Mesenchymal stem cell (in vitro differentiated cells and primary cell): Measurements from ENCODE around the gene RASA2.
A peak's percentile ranks its signal among the peaks of the same experiment; 100 is the strongest.

ENCODE experiments used
- DNase-seq: peaks from one replicate; pipeline ENCODE4 v3.0.0-alpha.2; 2013
- H2AFZ ChIP-seq: one replicate; pipeline ENCODE4 v1.6.1; 2013; ENCODE audit warnings: low read depth, mild to moderate bottlenecking, control low read depth, inconsistent platforms, low read length, moderate library complexity
- H2AK5ac ChIP-seq: 2 replicates; pipeline ENCODE4 v1.6.1; 2013; ENCODE audit warnings: low read length, moderate library complexity, mild to moderate bottlenecking, inconsistent platforms; ENCODE audit not compliant: severe bottlenecking
- H2BK120ac ChIP-seq: one replicate; pipeline ENCODE4 v1.6.1; 2013; ENCODE audit warnings: low read depth, mild to moderate bottlenecking, inconsistent platforms, low read length, moderate library complexity
- H2BK12ac ChIP-seq, 2 experiments: one replicate each; pipeline ENCODE4 v1.6.1; 2013; ENCODE audit warnings: inconsistent platforms in 2 of 2, low read length in 2 of 2, mild to moderate bottlenecking in 2 of 2, moderate library complexity in 2 of 2, control low read depth in 1 of 2
- H2BK15ac ChIP-seq: one replicate; pipeline ENCODE4 v1.6.1; 2013; ENCODE audit warnings: mild to moderate bottlenecking, low read depth, inconsistent platforms; ENCODE audit not compliant: poor library complexity, severe bottlenecking
- H2BK5ac ChIP-seq: 2 replicates; pipeline ENCODE4 v1.6.1; 2013; ENCODE audit warnings: low read depth, mild to moderate bottlenecking, low read length, control low read depth, inconsistent platforms; ENCODE audit not compliant: poor library complexity, severe bottlenecking
- H3K14ac ChIP-seq, 2 experiments: one replicate each; pipeline ENCODE4 v1.6.1; 2013; ENCODE audit warnings: inconsistent platforms in 2 of 2, low read length in 2 of 2, control low read depth in 1 of 2, mild to moderate bottlenecking in 1 of 2, moderate library complexity in 1 of 2
- H3K18ac ChIP-seq, 2 experiments: one replicate each; pipeline ENCODE4 v1.6.1; 2013; ENCODE audit warnings: inconsistent platforms in 2 of 2, low read length in 2 of 2, control low read depth in 1 of 2, low read depth in 1 of 2, mild to moderate bottlenecking in 1 of 2
- H3K23ac ChIP-seq, 2 experiments: one replicate each; pipeline ENCODE4 v1.6.1; 2013; ENCODE audit warnings: inconsistent platforms in 2 of 2, low read length in 2 of 2, mild to moderate bottlenecking in 2 of 2, moderate library complexity in 2 of 2, control low read depth in 1 of 2
- H3K27ac ChIP-seq: 2 replicates; pipeline ENCODE4 v1.5.1; 2013; ENCODE audit warnings: mild to moderate bottlenecking, moderate library complexity, low read length, control low read depth, inconsistent platforms; ENCODE audit not compliant: poor library complexity, severe bottlenecking
- H3K27me3 ChIP-seq, 2 experiments: 2 replicates each; pipeline versions ENCODE4 v1.6.1 to v1.7.0; 2013; ENCODE audit warnings: low read length in 2 of 2, mild to moderate bottlenecking in 2 of 2, moderate library complexity in 2 of 2, control low read depth in 1 of 2, inconsistent platforms in 1 of 2; ENCODE audit not compliant: control insufficient read depth in 1 of 2, insufficient read depth in 1 of 2
- H3K36me3 ChIP-seq, 2 experiments: 2 replicates each; pipeline versions ENCODE4 v1.6.1 to v1.7.0; 2013; ENCODE audit warnings: low read length in 2 of 2, control low read depth in 1 of 2, inconsistent platforms in 1 of 2, low read depth in 1 of 2, mild to moderate bottlenecking in 1 of 2; ENCODE audit not compliant: insufficient read depth in 2 of 2, control insufficient read depth in 1 of 2
- H3K4ac ChIP-seq, 2 experiments: one replicate each; pipeline ENCODE4 v1.6.1; 2013; ENCODE audit warnings: inconsistent platforms in 2 of 2, low read length in 2 of 2, mild to moderate bottlenecking in 2 of 2, moderate library complexity in 2 of 2, control low read depth in 1 of 2, low read depth in 1 of 2
- H3K4me1 ChIP-seq: 2 replicates; pipeline ENCODE4 v1.6.1; 2013; ENCODE audit warnings: low read depth, low read length, control low read depth; ENCODE audit not compliant: control insufficient read depth, insufficient read depth
- H3K4me2 ChIP-seq: 2 replicates; pipeline ENCODE4 v1.6.1; 2013; ENCODE audit warnings: low read length, mild to moderate bottlenecking, inconsistent platforms; ENCODE audit not compliant: poor library complexity, severe bottlenecking
- H3K4me3 ChIP-seq, 2 experiments: 2 replicates each; pipeline versions ENCODE4 v1.5.1 to v1.7.0; 2013; ENCODE audit warnings: low read length in 2 of 2, mild to moderate bottlenecking in 2 of 2, control low read depth in 1 of 2, low read depth in 1 of 2; ENCODE audit not compliant: insufficient read depth in 1 of 2
- H3K79me1 ChIP-seq: replicated peaks from 2 replicates; pipeline ENCODE4 v1.6.1; 2013; ENCODE audit warnings: mild to moderate bottlenecking, control low read depth, low read length, inconsistent platforms; ENCODE audit not compliant: poor library complexity, severe bottlenecking
- H3K9ac ChIP-seq: 2 replicates; pipeline ENCODE4 v1.7.0; 2013; ENCODE audit warnings: mild to moderate bottlenecking, low read length, moderate library complexity
- H3K9me3 ChIP-seq: 2 replicates; pipeline ENCODE4 v1.7.0; 2013; ENCODE audit warnings: mild to moderate bottlenecking, low read length; ENCODE audit not compliant: control insufficient read depth
- H4K8ac ChIP-seq: one replicate; pipeline ENCODE4 v1.6.1; 2013; ENCODE audit warnings: inconsistent platforms, mild to moderate bottlenecking, low read length, moderate library complexity
- H4K91ac ChIP-seq: one replicate; pipeline ENCODE4 v1.6.1; 2013; ENCODE audit warnings: mild to moderate bottlenecking, low read length, inconsistent platforms
- WGBS: methylation state at CpG from one replicate; pipeline ENCODE4 v1.1.7; 2013; ENCODE audit warnings: mixed read lengths; 5-methylcytosine and 5-hydroxymethylcytosine counted together

The RASA2 gene

GRCh38 chr3:141643796-141644195 is 157.0 kb downstream of the RASA2 start:
- Histone ChIP-seq H2AK5ac (peak overlapping the region; percentile 3), H3K9ac (no peak overlapping the region), H4K8ac (no peak overlapping the region), H4K91ac (no peak overlapping the region), H3K23ac (no peak overlapping the region), H2BK5ac (no peak overlapping the region), H2BK12ac (no peak overlapping the region), H3K27me3 (no peaks in the 10 kb centered on the region), H3K36me3 (no peaks in the 10 kb centered on the region), H3K4me1 (peaks cover 7% of the 10 kb centered on the region), H3K4me2 (no peak overlapping the region), H3K14ac (no peak overlapping the region), H3K9me3 (no peaks in the 10 kb centered on the region), H2BK15ac (no peak overlapping the region), H3K4ac (no peak overlapping the region), H3K79me1 (no peaks in the 10 kb centered on the region), H3K18ac (no peak overlapping the region), H2BK120ac (no peak overlapping the region), H3K27ac (peak overlapping the region; percentile 21), H2AFZ (no peak overlapping the region), H3K4me3 (no peak overlapping the region)
- DNase-seq = no peak
- 100% methylated on average over 1 of the region's 1 CpG for WGBS

GRCh38 chr3:141644931-141645330 is 158.1 kb downstream of the RASA2 start:
- H3K9me3 ChIP-seq = no peaks in the 10 kb centered on the region
- no peak overlapping the region for H2BK12ac ChIP-seq
- 37% methylated on average over 5 of the region's 5 CpGs for WGBS

GRCh38 chr3:141646760-141647561 is 160.1 kb downstream of the RASA2 start:
- WGBS = 81% methylated on average over 6 of the region's 8 CpGs
- H2BK120ac ChIP-seq = no peak overlapping the region

More at GRCh38 chr3:141644931-141645330, 158.1 kb downstream of the RASA2 start:
- H2BK120ac ChIP-seq = no peak overlapping the region
- H2AFZ ChIP-seq = no peak overlapping the region
- H3K4me1 ChIP-seq = peaks cover 7% of the 10 kb centered on the region
- no peak overlapping the region for H4K8ac ChIP-seq
- H2AK5ac ChIP-seq = no peak overlapping the region
- H3K79me1 ChIP-seq = no peaks in the 10 kb centered on the region
- no peak overlapping the region for H3K4me2 ChIP-seq
- H3K36me3 ChIP-seq = no peaks in the 10 kb centered on the region
- no peak overlapping the region for H2BK15ac ChIP-seq
- no peak overlapping the region for H4K91ac ChIP-seq
- H2BK5ac ChIP-seq = no peak overlapping the region
- no peak overlapping the region for H3K18ac ChIP-seq
- no peak overlapping the region for H3K27ac ChIP-seq
- no peak overlapping the region for H3K23ac ChIP-seq
- DNase-seq = peak; percentile 51
- no peaks in the 10 kb centered on the region for H3K27me3 ChIP-seq
- H3K4ac ChIP-seq = no peak overlapping the region
- H3K14ac ChIP-seq = no peak overlapping the region
- no peak overlapping the region for H3K4me3 ChIP-seq
- no peak overlapping the region for H3K9ac ChIP-seq

GRCh38 chr3:141647562-141647915 is 160.7 kb downstream of the RASA2 start:
- no peak for DNase-seq
- H2BK5ac ChIP-seq = no peak overlapping the region

More at GRCh38 chr3:141646760-141647561, 160.1 kb downstream of the RASA2 start:
- Histone ChIP-seq H3K4me3 (no peak overlapping the region), H3K9me3 (no peaks in the 10 kb centered on the region), H2AK5ac (no peak overlapping the region), H3K27ac (no peak overlapping the region), H3K4me2 (no peak overlapping the region), H2BK15ac (no peak overlapping the region), H2AFZ (peak overlapping the region; percentile 18), H2BK5ac (no peak overlapping the region), H3K79me1 (no peaks in the 10 kb centered on the region), H3K36me3 (no peaks in the 10 kb centered on the region), H4K8ac (peak overlapping the region; percentile 63), H3K4ac (no peak overlapping the region), H3K14ac (no peak overlapping the region), H3K4me1 (peaks cover 7% of the 10 kb centered on the region), H4K91ac (no peak overlapping the region), H3K23ac (no peak overlapping the region), H3K9ac (no peak overlapping the region), H2BK12ac (no peak overlapping the region), H3K18ac (peak overlapping the region in 1 of 2 experiments; percentile 19), H3K27me3 (peaks cover 0 to 4% of the 10 kb centered on the region in 2 experiments)
- peak; percentile 75 for DNase-seq

More at GRCh38 chr3:141647562-141647915, 160.7 kb downstream of the RASA2 start:
- H3K9me3 ChIP-seq = no peaks in the 10 kb centered on the region
- no peak overlapping the region for H2BK120ac ChIP-seq
- H3K14ac ChIP-seq = no peak overlapping the region
- H3K4me1 ChIP-seq = peaks cover 5% of the 10 kb centered on the region
- H3K4me2 ChIP-seq = no peak overlapping the region
- peak overlapping the region; percentile 18 for H2AFZ ChIP-seq
- no peaks in the 10 kb centered on the region for H3K36me3 ChIP-seq
- no peak overlapping the region for H3K4ac ChIP-seq
- no peak overlapping the region for H2BK12ac ChIP-seq
- no peak overlapping the region for H2BK15ac ChIP-seq
- no peak overlapping the region for H4K91ac ChIP-seq
- H3K27me3 ChIP-seq = peaks cover 0 to 9% of the 10 kb centered on the region in 2 experiments
- no peak overlapping the region for H3K9ac ChIP-seq
- H3K23ac ChIP-seq = no peak overlapping the region
- no peak overlapping the region for H3K18ac ChIP-seq
- H4K8ac ChIP-seq = no peak overlapping the region
- no peak overlapping the region for H3K27ac ChIP-seq
- H3K79me1 ChIP-seq = no peaks in the 10 kb centered on the region
- no peak overlapping the region for H2AK5ac ChIP-seq
- WGBS = 67% methylated on average over 3 of the region's 3 CpGs
- H3K4me3 ChIP-seq = no peak overlapping the region
